ENCODE measurements around the gene CFAP300.

DNA sequence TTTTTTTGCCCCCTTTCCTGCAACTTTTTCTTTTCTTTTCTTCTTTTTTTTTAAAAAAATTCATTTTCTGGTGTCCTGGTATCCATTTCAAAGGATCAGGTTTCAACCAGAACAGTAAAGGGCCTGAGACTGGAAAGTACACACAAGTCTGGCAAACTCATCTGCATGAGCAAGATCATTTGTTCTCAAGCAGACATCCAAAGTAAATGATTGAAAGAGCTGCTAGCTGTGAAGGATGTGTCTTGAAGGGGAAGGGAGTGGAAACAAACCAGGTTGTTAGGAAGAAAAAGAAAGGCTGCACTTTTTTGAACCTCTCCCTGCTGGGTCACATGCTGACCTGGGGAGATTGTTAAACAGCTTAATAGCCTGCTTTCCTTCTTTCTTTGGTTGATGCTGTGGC lies 68.3 kb downstream of the CFAP300 start:
- TF ChIP-seq EZH2 (IDR thresholded peaks at IDR 0.05): no peak
- no peak for TF ChIP-seq POLR2AphosphoS5 (IDR thresholded peaks at IDR 0.05; ENCODE audit: borderline replicate concordance, low read depth, low read length)
- TF ChIP-seq FOXP2 (optimal IDR thresholded peaks at IDR 0.05; ENCODE audit: control extremely low read depth, extremely low read length, insufficient read depth): no peak
